ENCODE results near the gene LRFN2. TPM values are rescaled to one million over a fixed set of nuclear protein-coding genes. Genes with fewer than 3 reads are reported as not detected.

The LRFN2 gene
- total and polyA plus RNA-seq, 5 donors, result not detected

- Histone ChIP-seq H3K9me3 (ENCODE audit: control insufficient read depth, low read length) (no peaks in the 10 kb centered on the region), H3K27ac (ENCODE audit: low read length) (no peak overlapping the region), H3K4me3 (ENCODE audit: low read length) (no peak overlapping the region), H3K27me3 (ENCODE audit: control insufficient read depth, insufficient read depth) (no peaks in the 10 kb centered on the region), H3K4me1 (ENCODE audit: control insufficient read depth, insufficient read depth, low read length) (peaks cover 2% of the 10 kb centered on the region)
- WGBS, result 59% methylated on average over 6 of the region's 6 CpGs
- no peak for ATAC-seq
- no peak for DNase-seq
- intact Hi-C loops (cut with DNase I), result no loop called here
Measured at GRCh38 chr6:40614671-40615070, 27.5 kb upstream of the LRFN2 start.

- Histone ChIP-seq H3K4me3 (ENCODE audit: low read length) (no peak overlapping the region), H3K27ac (ENCODE audit: low read length) (peak overlapping the region; percentile 46), H3K9me3 (ENCODE audit: control insufficient read depth, low read length) (no peaks in the 10 kb centered on the region), H3K27me3 (ENCODE audit: control insufficient read depth, insufficient read depth) (no peaks in the 10 kb centered on the region), H3K4me1 (ENCODE audit: control insufficient read depth, insufficient read depth, low read length) (peaks cover 2% of the 10 kb centered on the region)
- 43% methylated on average over 8 of the region's 8 CpGs for WGBS
- peak in 2 of 3 donors; percentile 59 to 71 for DNase-seq
- ATAC-seq, result peak; percentile 44 to 76
- intact Hi-C loops (cut with DNase I), result no loop called here
Measured at GRCh38 chr6:40611912-40612311, 24.7 kb upstream of the LRFN2 start.

GRCh38 chr6:40611434-40611833 lies 24.3 kb upstream of the LRFN2 start:
- Histone ChIP-seq H3K27me3 (ENCODE audit: control insufficient read depth, insufficient read depth) (no peaks in the 10 kb centered on the region), H3K4me3 (ENCODE audit: low read length) (no peak overlapping the region), H3K27ac (ENCODE audit: low read length) (peak overlapping the region; percentile 33), H3K9me3 (ENCODE audit: control insufficient read depth, low read length) (no peaks in the 10 kb centered on the region), H3K4me1 (ENCODE audit: control insufficient read depth, insufficient read depth, low read length) (peaks cover 2% of the 10 kb centered on the region)
- no peak for DNase-seq
- ATAC-seq, result peak; percentile 66 to 68
- intact Hi-C loops (cut with DNase I), result no loop called here
- WGBS, result 31% methylated on average over 5 of the region's 5 CpGs

- DNase-seq (no peak), ATAC-seq (no peak)
- intact Hi-C loops (cut with DNase I), result no loop called here
- Histone ChIP-seq H3K4me3 (ENCODE audit: low read length) (no peak overlapping the region), H3K27ac (ENCODE audit: low read length) (no peak overlapping the region), H3K27me3 (ENCODE audit: control insufficient read depth, insufficient read depth) (no peaks in the 10 kb centered on the region), H3K4me1 (ENCODE audit: control insufficient read depth, insufficient read depth, low read length) (peaks cover 2% of the 10 kb centered on the region), H3K9me3 (ENCODE audit: control insufficient read depth, low read length) (no peaks in the 10 kb centered on the region)
- 21% methylated on average over 2 of the region's 2 CpGs for WGBS
Measured at GRCh38 chr6:40610229-40610628, 23.1 kb upstream of the LRFN2 start.

- WGBS, result 77% methylated on average over 4 of the region's 4 CpGs
Measured at GRCh38 chr6:40606981-40607380, 19.8 kb upstream of the LRFN2 start.

GRCh38 chr6:40606526-40606925 lies 19.4 kb upstream of the LRFN2 start:
- peaks cover 2% of the 10 kb centered on the region for H3K4me1 ChIP-seq (ENCODE audit: control insufficient read depth, insufficient read depth, low read length)
- ATAC-seq, result no peak
- no peak for DNase-seq
- H3K27ac ChIP-seq (ENCODE audit: low read length), result no peak overlapping the region
- H3K4me3 ChIP-seq (ENCODE audit: low read length), result no peak overlapping the region
- WGBS, result 77% methylated on average over 2 of the region's 2 CpGs
- H3K9me3 ChIP-seq (ENCODE audit: control insufficient read depth, low read length), result no peaks in the 10 kb centered on the region
- intact Hi-C loops (cut with DNase I), result no loop called here
- no peaks in the 10 kb centered on the region for H3K27me3 ChIP-seq (ENCODE audit: control insufficient read depth, insufficient read depth)

More at GRCh38 chr6:40606981-40607380, 19.8 kb upstream of the LRFN2 start:
- Histone ChIP-seq H3K4me3 (ENCODE audit: low read length) (no peak overlapping the region), H3K27ac (ENCODE audit: low read length) (no peak overlapping the region), H3K27me3 (ENCODE audit: control insufficient read depth, insufficient read depth) (no peaks in the 10 kb centered on the region), H3K4me1 (ENCODE audit: control insufficient read depth, insufficient read depth, low read length) (peaks cover 2% of the 10 kb centered on the region), H3K9me3 (ENCODE audit: control insufficient read depth, low read length) (no peaks in the 10 kb centered on the region)
- ATAC-seq (no peak), DNase-seq (no peak)
- intact Hi-C loops (cut with DNase I), result no loop called here

GRCh38 chr6:40604082-40604481 lies 16.9 kb upstream of the LRFN2 start:
- Histone ChIP-seq H3K4me3 (ENCODE audit: low read length) (no peak overlapping the region), H3K27ac (ENCODE audit: low read length) (no peak overlapping the region), H3K27me3 (ENCODE audit: control insufficient read depth, insufficient read depth) (no peaks in the 10 kb centered on the region), H3K4me1 (ENCODE audit: control insufficient read depth, insufficient read depth, low read length) (no peaks in the 10 kb centered on the region), H3K9me3 (ENCODE audit: control insufficient read depth, low read length) (no peaks in the 10 kb centered on the region)
- 71% methylated on average over 2 of the region's 2 CpGs for WGBS
- DNase-seq, result no peak
- peak; percentile 60 to 71 for ATAC-seq
- intact Hi-C loops (cut with DNase I), result no loop called here

- H3K4me1 ChIP-seq (ENCODE audit: control insufficient read depth, insufficient read depth, low read length), result no peaks in the 10 kb centered on the region
- peak; percentile 46 to 68 for ATAC-seq
- no peak overlapping the region for H3K27ac ChIP-seq (ENCODE audit: low read length)
- H3K27me3 ChIP-seq (ENCODE audit: control insufficient read depth, insufficient read depth), result no peaks in the 10 kb centered on the region
- WGBS, result 15% methylated on average over 28 of the region's 28 CpGs
- H3K4me3 ChIP-seq (ENCODE audit: low read length), result no peak overlapping the region
- intact Hi-C loops (cut with DNase I), result no loop called here
- H3K9me3 ChIP-seq (ENCODE audit: control insufficient read depth, low read length), result no peaks in the 10 kb centered on the region
- no peak for DNase-seq
Measured at GRCh38 chr6:40599555-40599954, 12.4 kb upstream of the LRFN2 start.

GRCh38 chr6:40598516-40598915 lies 11.4 kb upstream of the LRFN2 start:
- 74% methylated on average over 5 of the region's 5 CpGs for WGBS
- H3K4me3 ChIP-seq (ENCODE audit: low read length), result no peak overlapping the region
- DNase-seq, result no peak
- H3K27me3 ChIP-seq (ENCODE audit: control insufficient read depth, insufficient read depth), result no peaks in the 10 kb centered on the region
- intact Hi-C loops (cut with DNase I), result no loop called here
- no peaks in the 10 kb centered on the region for H3K9me3 ChIP-seq (ENCODE audit: control insufficient read depth, low read length)
- no peaks in the 10 kb centered on the region for H3K4me1 ChIP-seq (ENCODE audit: control insufficient read depth, insufficient read depth, low read length)
- no peak overlapping the region for H3K27ac ChIP-seq (ENCODE audit: low read length)
- no peak for ATAC-seq

- intact Hi-C loops (cut with DNase I), result no loop called here
- 66% methylated on average over 3 of the region's 3 CpGs for WGBS
- Histone ChIP-seq H3K4me3 (ENCODE audit: low read length) (no peak overlapping the region), H3K9me3 (ENCODE audit: control insufficient read depth, low read length) (no peaks in the 10 kb centered on the region), H3K27me3 (ENCODE audit: control insufficient read depth, insufficient read depth) (no peaks in the 10 kb centered on the region), H3K4me1 (ENCODE audit: control insufficient read depth, insufficient read depth, low read length) (no peaks in the 10 kb centered on the region), H3K27ac (ENCODE audit: low read length) (no peak overlapping the region)
- no peak for ATAC-seq
- DNase-seq, result no peak
Measured at GRCh38 chr6:40597301-40597700, 10.1 kb upstream of the LRFN2 start.

- DNase-seq, result no peak
- Histone ChIP-seq H3K9me3 (ENCODE audit: control insufficient read depth, low read length) (no peaks in the 10 kb centered on the region), H3K27me3 (ENCODE audit: control insufficient read depth, insufficient read depth) (no peaks in the 10 kb centered on the region), H3K4me1 (ENCODE audit: control insufficient read depth, insufficient read depth, low read length) (peaks cover 2% of the 10 kb centered on the region), H3K27ac (ENCODE audit: low read length) (no peak overlapping the region), H3K4me3 (ENCODE audit: low read length) (no peak overlapping the region)
- no peak for ATAC-seq
- WGBS, result 65% methylated on average over 7 of the region's 7 CpGs
- intact Hi-C loops (cut with DNase I), result loop anchor here in 1 of 4 donors (10.0 kb wide), 1 partner anchor 264 kb away; no protein-coding TSS in a partner anchor
Measured at GRCh38 chr6:40588480-40588879, 1.3 kb upstream of the LRFN2 start.

- WGBS, result 19% methylated on average over 11 of the region's 11 CpGs
- no peak overlapping the region for H3K4me3 ChIP-seq (ENCODE audit: low read length)
- H3K27ac ChIP-seq (ENCODE audit: low read length), result no peak overlapping the region
- H3K27me3 ChIP-seq (ENCODE audit: control insufficient read depth, insufficient read depth), result no peaks in the 10 kb centered on the region
- peaks cover 2% of the 10 kb centered on the region for H3K4me1 ChIP-seq (ENCODE audit: control insufficient read depth, insufficient read depth, low read length)
- DNase-seq, result no peak
- ATAC-seq, result no peak
- no peaks in the 10 kb centered on the region for H3K9me3 ChIP-seq (ENCODE audit: control insufficient read depth, low read length)
- intact Hi-C loops (cut with DNase I), result loop anchor here in 1 of 4 donors (10.0 kb wide), 1 partner anchor 263 kb away; no protein-coding TSS in a partner anchor
Measured at GRCh38 chr6:40588070-40588384, 863 bp upstream of the LRFN2 start.
